ENCODE data around the gene C1RL. TPM values are rescaled to one million over a fixed set of nuclear protein-coding genes. Genes with fewer than 3 reads are reported as not detected.
A peak's percentile ranks its signal among the peaks of the same experiment; 100 is the strongest.

The C1RL gene
- total RNA-seq, 4 donors from 2014 or later: 15.4 to 121 (median 37.4) TPM

- no peaks in the 10 kb centered on the region for H3K36me3 ChIP-seq
- intact Hi-C loops (cut with DNase I; ENCODE audit: low total_unique reads): no loop called here
- H3K4me1 ChIP-seq: peaks cover 0 to 7% of the 10 kb centered on the region in 2 donors
- H3K9me3 ChIP-seq: no peaks in the 10 kb centered on the region
- no peak overlapping the region for H3K27ac ChIP-seq
- H3K4me3 ChIP-seq: no peak overlapping the region
- DNase-seq: no peak
- TF ChIP-seq POLR2A (IDR thresholded peaks at IDR 0.05) (no peak), CTCF (IDR thresholded peaks at IDR 0.05) (no peak)
- no peaks in the 10 kb centered on the region for H3K27me3 ChIP-seq
Observed at GRCh38 chr12:7125632-7126227, 16.7 kb upstream of the C1RL start.

GRCh38 chr12:7123806-7124522 is 14.9 kb upstream of the C1RL start:
- H3K4me3 ChIP-seq: no peak overlapping the region
- peaks cover 0 to under 1% of the 10 kb centered on the region in 2 donors for H3K4me1 ChIP-seq
- DNase-seq: no peak
- no peak overlapping the region for H3K27ac ChIP-seq
- intact Hi-C loops (cut with DNase I; ENCODE audit: low total_unique reads): no loop called here
- no peaks in the 10 kb centered on the region for H3K9me3 ChIP-seq
- H3K27me3 ChIP-seq: no peaks in the 10 kb centered on the region
- H3K36me3 ChIP-seq: no peaks in the 10 kb centered on the region
- TF ChIP-seq CTCF (IDR thresholded peaks at IDR 0.05) (no peak), POLR2A (IDR thresholded peaks at IDR 0.05) (no peak)

GRCh38 chr12:7122811-7123769 is 14.1 kb upstream of the C1RL start:
- no peak for DNase-seq
- TF ChIP-seq POLR2A (IDR thresholded peaks at IDR 0.05): no peak
- H3K4me3 ChIP-seq: no peak overlapping the region
- H3K4me1 ChIP-seq: no peaks in the 10 kb centered on the region
- H3K27ac ChIP-seq: peak overlapping the region in 1 of 2 donors; percentile 33
- intact Hi-C loops (cut with DNase I; ENCODE audit: low total_unique reads): no loop called here
- H3K36me3 ChIP-seq: no peaks in the 10 kb centered on the region
- H3K27me3 ChIP-seq: no peaks in the 10 kb centered on the region
- H3K9me3 ChIP-seq: no peaks in the 10 kb centered on the region

- DNase-seq: no peak
- Histone ChIP-seq H3K27me3 (no peaks in the 10 kb centered on the region), H3K4me3 (no peak overlapping the region), H3K36me3 (no peaks in the 10 kb centered on the region), H3K9me3 (no peaks in the 10 kb centered on the region), H3K4me1 (no peaks in the 10 kb centered on the region), H3K27ac (no peak overlapping the region)
- intact Hi-C loops (cut with DNase I; ENCODE audit: low total_unique reads): no loop called here
- TF ChIP-seq POLR2A (IDR thresholded peaks at IDR 0.05): no peak
- no peak for TF ChIP-seq CTCF (IDR thresholded peaks at IDR 0.05)
Observed at GRCh38 chr12:7121324-7121723, 12.3 kb upstream of the C1RL start.

- no peak for DNase-seq
- Histone ChIP-seq H3K4me1 (no peaks in the 10 kb centered on the region), H3K36me3 (no peaks in the 10 kb centered on the region), H3K27ac (no peak overlapping the region), H3K27me3 (no peaks in the 10 kb centered on the region), H3K4me3 (no peak overlapping the region), H3K9me3 (no peaks in the 10 kb centered on the region)
- no peak for TF ChIP-seq POLR2A (IDR thresholded peaks at IDR 0.05)
- intact Hi-C loops (cut with DNase I; ENCODE audit: low total_unique reads): no loop called here
Observed at GRCh38 chr12:7120166-7120565, 11.2 kb upstream of the C1RL start.

Measured in uterus (tissue), 4 donors.